Ovary (tissue), 9 donors: ENCODE data around the gene VAV3. TPM values are rescaled to one million over a fixed set of nuclear protein-coding genes. Genes with fewer than 3 reads are reported as not detected.

ENCODE experiments used
- DNase-seq, 5 donors: peaks; one replicate each; pipeline ENCODE4 v3.0.0-alpha.2; 2019 to 2020
- H3K27ac ChIP-seq, 2 donors: fragments of 200-600 bp; one replicate each; pipeline versions ENCODE4 v1.5.1 to v1.8.0; 2019 to 2022
- H3K27me3 ChIP-seq: fragments of 200-600 bp; one replicate; pipeline ENCODE4 v1.8.0; 2022
- H3K36me3 ChIP-seq: fragments of 200-600 bp; sonication (generic); one replicate; pipeline ENCODE4 v1.5.1; 2019
- H3K4me1 ChIP-seq: one replicate; pipeline ENCODE4 v1.8.1; 2013; ENCODE audit warnings: mild to moderate bottlenecking, moderate library complexity; ENCODE audit not compliant: insufficient read depth
- H3K4me3 ChIP-seq: fragments of 200-600 bp; sonication (generic); one replicate; pipeline ENCODE4 v1.5.1; 2017
- H3K9me3 ChIP-seq, 2 donors: fragments of 200-600 bp in 1 of 2; sonication (generic) in 1 of 2; one replicate each; pipeline versions ENCODE4 v1.5.1 to v1.8.1; 2013 to 2019; ENCODE audit warnings: mild to moderate bottlenecking in 1 of 2, moderate library complexity in 1 of 2
- CTCF ChIP-seq, 3 donors: fragments of 450-650 bp in 2 of 3; fragments of 200-600 bp in 1 of 3; IDR thresholded peaks; one replicate each; pipeline versions ENCODE4 v1.5.1 to v1.8.0; 2016 to 2022; ENCODE audit warnings: antibody characterized with exemption in 3 of 3, mild to moderate bottlenecking in 1 of 3
- EP300 ChIP-seq: sonication (generic); formaldehyde crosslinking; IDR thresholded peaks from one replicate; pipeline ENCODE4 v1.6.1; 2017; ENCODE audit warnings: antibody characterized with exemption
- POLR2A ChIP-seq: fragments of 450-650 bp; IDR thresholded peaks from one replicate; pipeline ENCODE4 v1.6.1; 2017; ENCODE audit warnings: antibody characterized with exemption, mild to moderate bottlenecking, moderate library complexity
- whole genome bisulfite sequencing, 3 donors: extraction: QIAGEN DNeasy Blood & Tissue Kit in 1 of 3; methylation state at CpG; one replicate each; pipeline versions ENCODE4 v1.1.5 to v1.1.7; 2013 to 2017; 5-methylcytosine and 5-hydroxymethylcytosine counted together
- intact Hi-C, 4 donors: fragments of 100-400 bp; cut with DNase I; formaldehyde crosslinking; loops; one replicate each; pipeline versions ENCODE4 v1.11.0 to v1.15.1; 2022 to 2023
- polyA plus RNA-seq, 2 donors: library from polyadenylated mRNA; stranded (reverse); fragments of 200-250 nt in 1 of 2; fragments of 350-450 nt in 1 of 2; fragmentation: Illumina TruSeq in 1 of 2; extraction: RNeasy Lipid Tissue Mini Kit (QIAGEN cat#74804) in 1 of 2; gene quantifications; one replicate each; pipeline ENCODE4 v1.2.3, GENCODE V29; 2013 to 2014
- total RNA-seq, 7 donors: library from RNA; depleted of rRNA in 2 of 7; stranded (reverse); fragments of >200 nt in 2 of 7; fragmentation: NEBNext Ultra II Directional in 3 of 7; extraction: Animal tissue kit (Norgen Biotek cat#: 25700) in 3 of 7; gene quantifications; one replicate each; pipeline versions ENCODE4 v1.1.0 to v1.2.4, GENCODE V29; 2016 to 2023
- donor health status: DM: no; HTN: no; CAD: no; lungs with moderate emphysema.
- donor health status: DM: no; HTN: no; CAD: no.
- donor health status: Bipolar disorder and iron deficiency.
- donor health status: DM: yes; HTN: yes; CAD: no.
- donor health status: DM: no; HTN: no; CAD: no.
- donor health status: DM: yes; HTN: yes; CAD: no.

Gene VAV3
- total and polyA plus RNA-seq, 9 donors, result 0.78 to 7.4 (median 1.5) TPM

- intact Hi-C loops, result no loop called here
- Histone ChIP-seq H3K4me3 (no peak overlapping the region), H3K4me1 (no peaks in the 10 kb centered on the region), H3K27ac (no peak overlapping the region), H3K9me3 (no peaks in the 10 kb centered on the region), H3K27me3 (no peaks in the 10 kb centered on the region), H3K36me3 (no peaks in the 10 kb centered on the region)
- DNase-seq, result no peak
- WGBS, 3 donors, result 40 to 51% (median 49%) methylated on average over 3 of the region's 3 CpGs
- TF ChIP-seq EP300 (no peak), CTCF (IDR thresholded peaks at IDR 0.05) (no peak), POLR2A (no peak)
Observed at GRCh38 chr1:107677697-107678096, 287.3 kb downstream of the VAV3 start.

GRCh38 chr1:107674486-107674885 lies 290.5 kb downstream of the VAV3 start:
- H3K27me3 ChIP-seq, result no peaks in the 10 kb centered on the region
- H3K9me3 ChIP-seq, result no peaks in the 10 kb centered on the region
- intact Hi-C loops, result no loop called here
- H3K4me3 ChIP-seq, result no peak overlapping the region
- WGBS, 3 donors, result 46 to 60% (median 55%) methylated on average over 1 of the region's 1 CpG
- H3K36me3 ChIP-seq, result no peaks in the 10 kb centered on the region
- no peaks in the 10 kb centered on the region for H3K4me1 ChIP-seq
- no peak for DNase-seq
- TF ChIP-seq EP300 (no peak), CTCF (IDR thresholded peaks at IDR 0.05) (no peak), POLR2A (no peak)
- H3K27ac ChIP-seq, result no peak overlapping the region

- TF ChIP-seq EP300 (no peak), POLR2A (no peak), CTCF (IDR thresholded peaks at IDR 0.05) (no peak)
- Histone ChIP-seq H3K27ac (no peak overlapping the region), H3K4me3 (no peak overlapping the region), H3K27me3 (no peaks in the 10 kb centered on the region), H3K36me3 (no peaks in the 10 kb centered on the region), H3K4me1 (no peaks in the 10 kb centered on the region), H3K9me3 (no peaks in the 10 kb centered on the region)
- intact Hi-C loops, result no loop called here
- DNase-seq, result no peak
- 81 to 90% (median 89%) methylated on average over 2 of the region's 2 CpGs for WGBS, 3 donors
Observed at GRCh38 chr1:107673006-107673405, 292.0 kb downstream of the VAV3 start.

GRCh38 chr1:107670397-107671040 lies 294.5 kb downstream of the VAV3 start:
- 42 to 46% (median 43%) methylated on average over 5 of the region's 5 CpGs for WGBS, 3 donors

GRCh38 chr1:107669996-107670395 lies 295.0 kb downstream of the VAV3 start:
- H3K36me3 ChIP-seq, result no peaks in the 10 kb centered on the region
- WGBS, 3 donors, result 0 to 8% (median 3%) methylated on average over 1 of the region's 1 CpG
- peak in 3 of 5 donors; percentile 17 to 38 (median 25) for DNase-seq
- no peak overlapping the region for H3K4me3 ChIP-seq
- intact Hi-C loops, result no loop called here
- no peak overlapping the region for H3K27ac ChIP-seq
- TF ChIP-seq EP300, result no peak
- TF ChIP-seq CTCF (IDR thresholded peaks at IDR 0.05), result no peak
- TF ChIP-seq POLR2A, result no peak
- H3K4me1 ChIP-seq, result no peaks in the 10 kb centered on the region
- H3K27me3 ChIP-seq, result no peaks in the 10 kb centered on the region
- H3K9me3 ChIP-seq, result no peaks in the 10 kb centered on the region

More at GRCh38 chr1:107670397-107671040, 294.5 kb downstream of the VAV3 start:
- DNase-seq, result no peak
- Histone ChIP-seq H3K9me3 (no peaks in the 10 kb centered on the region), H3K4me1 (no peaks in the 10 kb centered on the region), H3K27ac (no peak overlapping the region), H3K27me3 (no peaks in the 10 kb centered on the region), H3K36me3 (no peaks in the 10 kb centered on the region), H3K4me3 (no peak overlapping the region)
- TF ChIP-seq EP300 (no peak), POLR2A (no peak)
- intact Hi-C loops, result no loop called here
